GM10266 (cell line): Measurements from ENCODE around the gene IGF1R.

Experiments used
- DNase-seq: peaks from one replicate; pipeline ENCODE4 v3.0.0; 2012; ENCODE audit errors: extremely low spot score
- TF ChIP-seq, protein P1 (sequence below): IDR thresholded peaks from 2 replicates; pipeline ENCODE4 v1.5.1; 2012; ENCODE audit warnings: mild to moderate bottlenecking, low read depth; ENCODE audit not compliant: control insufficient read depth, insufficient read depth; ENCODE audit errors: missing control alignments

IGF1R gene

DNA sequence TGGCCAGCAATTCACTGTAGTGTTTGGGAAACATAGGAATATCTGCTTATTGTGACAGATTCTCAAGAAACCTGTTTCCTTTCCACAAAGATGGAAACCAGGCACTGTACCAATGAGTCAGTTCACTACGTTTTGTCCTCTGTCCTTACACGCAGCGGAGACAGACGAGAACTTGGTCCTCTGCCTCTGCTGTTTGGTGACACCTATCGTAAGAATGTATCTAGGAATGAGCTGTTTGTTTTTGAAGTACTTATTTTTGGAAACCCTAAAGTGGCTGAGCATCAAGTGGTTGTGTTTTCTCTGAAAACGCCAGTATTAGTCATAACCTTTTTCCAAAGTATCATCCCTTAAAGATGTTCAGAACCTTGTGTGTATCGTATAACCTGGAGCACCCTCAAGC, 266.3 kb downstream of the IGF1R start:
- DNase-seq = no peak
- TF ChIP-seq, protein P1, sequence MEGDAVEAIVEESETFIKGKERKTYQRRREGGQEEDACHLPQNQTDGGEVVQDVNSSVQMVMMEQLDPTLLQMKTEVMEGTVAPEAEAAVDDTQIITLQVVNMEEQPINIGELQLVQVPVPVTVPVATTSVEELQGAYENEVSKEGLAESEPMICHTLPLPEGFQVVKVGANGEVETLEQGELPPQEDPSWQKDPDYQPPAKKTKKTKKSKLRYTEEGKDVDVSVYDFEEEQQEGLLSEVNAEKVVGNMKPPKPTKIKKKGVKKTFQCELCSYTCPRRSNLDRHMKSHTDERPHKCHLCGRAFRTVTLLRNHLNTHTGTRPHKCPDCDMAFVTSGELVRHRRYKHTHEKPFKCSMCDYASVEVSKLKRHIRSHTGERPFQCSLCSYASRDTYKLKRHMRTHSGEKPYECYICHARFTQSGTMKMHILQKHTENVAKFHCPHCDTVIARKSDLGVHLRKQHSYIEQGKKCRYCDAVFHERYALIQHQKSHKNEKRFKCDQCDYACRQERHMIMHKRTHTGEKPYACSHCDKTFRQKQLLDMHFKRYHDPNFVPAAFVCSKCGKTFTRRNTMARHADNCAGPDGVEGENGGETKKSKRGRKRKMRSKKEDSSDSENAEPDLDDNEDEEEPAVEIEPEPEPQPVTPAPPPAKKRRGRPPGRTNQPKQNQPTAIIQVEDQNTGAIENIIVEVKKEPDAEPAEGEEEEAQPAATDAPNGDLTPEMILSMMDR = no peak

DNA sequence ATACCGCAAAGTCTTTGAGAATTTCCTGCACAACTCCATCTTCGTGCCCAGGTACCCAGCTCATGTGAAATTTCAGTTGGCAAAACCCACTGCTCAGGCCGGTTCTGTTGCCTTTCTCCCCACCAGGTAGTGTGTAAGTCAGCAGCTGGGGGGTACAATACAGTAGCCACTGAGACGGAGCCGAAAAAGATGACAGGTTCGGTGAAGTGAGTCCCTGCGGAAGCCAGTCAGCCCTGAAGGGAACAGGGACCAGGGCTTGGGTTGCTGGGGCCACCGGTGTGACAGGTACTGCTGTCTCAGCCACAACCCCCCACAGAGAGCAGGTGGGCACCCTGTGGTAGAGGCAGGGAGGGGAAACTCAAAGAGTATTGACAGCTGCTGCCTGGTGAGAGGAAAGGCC, 268.5 kb downstream of the IGF1R start:
- TF ChIP-seq, protein P1 = no peak
- no peak for DNase-seq

DNA sequence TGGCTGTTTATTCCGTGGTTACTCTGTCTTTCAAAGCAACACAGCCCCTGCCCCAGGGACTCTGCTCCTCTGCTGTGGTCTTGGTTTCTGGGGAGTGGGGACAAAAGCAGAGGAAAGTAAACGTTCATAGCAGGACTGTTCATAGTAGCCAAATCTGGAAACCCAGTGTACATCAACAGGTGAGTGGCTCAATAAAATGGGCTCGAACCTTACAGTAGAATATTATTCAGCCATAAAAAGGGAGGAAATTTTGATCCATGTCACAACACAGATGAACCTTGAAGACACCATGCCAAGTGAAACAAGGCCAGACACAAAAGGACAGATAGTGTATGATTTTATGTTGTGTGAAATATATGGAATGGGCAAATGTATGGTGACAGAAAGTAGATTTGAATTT, 269.1 kb downstream of the IGF1R start:
- TF ChIP-seq, protein P1 = no peak
- no peak for DNase-seq

DNA sequence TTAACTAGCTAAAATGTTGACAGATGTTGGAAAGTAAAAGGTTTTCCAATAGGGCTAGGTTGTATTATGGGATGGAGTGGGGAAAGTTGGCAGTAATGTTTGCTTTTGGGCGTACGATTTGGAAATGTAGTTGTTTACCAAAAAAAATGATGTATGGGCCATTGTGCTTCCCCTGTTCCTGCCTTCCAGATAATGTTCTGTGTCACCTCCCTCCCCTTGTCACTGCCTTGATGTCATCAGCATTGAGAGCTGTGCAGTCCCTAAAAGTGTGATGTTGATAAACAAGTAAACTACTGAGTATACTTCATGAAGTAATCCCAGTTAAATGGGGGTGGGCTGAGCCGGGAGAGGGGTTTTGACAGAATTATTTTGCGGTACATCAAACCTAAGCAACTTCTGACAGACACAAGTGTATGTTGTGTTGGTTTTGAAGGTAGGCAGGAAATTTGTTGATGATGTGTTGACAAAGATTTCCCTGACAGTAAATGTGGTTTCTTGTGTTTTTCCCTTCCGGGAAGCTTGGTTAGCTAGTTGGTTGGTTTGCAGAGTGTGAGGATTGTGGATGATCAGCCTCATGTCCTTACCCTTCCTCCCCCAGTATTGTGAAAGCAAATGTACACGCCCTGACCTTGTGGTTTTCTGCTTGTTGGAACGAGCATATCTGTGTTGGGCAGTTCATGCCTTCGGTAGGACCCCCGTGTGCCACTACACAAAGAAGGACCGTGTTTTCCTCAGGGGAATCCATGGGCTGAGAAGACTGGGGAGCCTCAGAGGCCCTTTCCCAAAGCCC, 271.9 kb downstream of the IGF1R start:
- DNase-seq = no peak
- TF ChIP-seq, protein P1 = no peak

DNA sequence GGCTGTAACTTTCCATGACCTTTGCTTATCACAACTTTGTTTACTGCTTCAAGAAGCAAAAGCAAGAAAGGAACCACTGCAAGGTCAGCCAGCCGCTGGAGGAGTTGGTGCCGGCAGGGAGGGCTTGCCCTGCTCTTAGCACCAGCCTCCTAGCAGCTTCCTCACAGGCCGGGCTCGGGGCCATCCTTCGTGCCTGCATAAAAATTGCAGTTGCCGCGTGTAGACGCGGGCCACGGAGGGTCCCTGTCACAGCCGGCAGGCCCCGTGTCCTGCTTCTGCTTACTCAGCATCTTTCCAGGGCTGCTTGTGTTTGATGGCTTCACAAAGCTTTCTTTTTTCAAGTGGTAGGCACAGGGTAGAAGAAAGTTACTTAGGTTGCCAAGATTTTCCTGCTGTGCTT, 274.8 kb downstream of the IGF1R start:
- no peak for DNase-seq
- TF ChIP-seq, protein P1 = no peak

DNA sequence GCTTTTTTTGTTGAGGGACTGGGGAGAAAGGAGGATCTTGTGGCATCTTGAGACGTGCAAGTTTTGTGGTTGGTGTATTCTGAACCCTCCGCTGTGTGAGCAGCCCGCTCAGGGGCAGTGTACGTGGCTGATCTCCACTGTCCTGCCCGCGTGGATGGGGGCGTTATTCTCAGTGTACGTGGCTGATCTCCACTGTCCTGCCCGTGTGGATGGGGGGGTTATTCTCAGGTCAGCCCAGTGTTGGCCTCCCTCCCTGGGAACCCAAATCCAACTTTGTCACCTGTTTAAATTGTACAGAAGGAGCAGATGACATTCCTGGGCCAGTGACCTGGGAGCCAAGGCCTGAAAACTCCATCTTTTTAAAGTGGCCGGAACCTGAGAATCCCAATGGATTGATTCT, 275.2 kb downstream of the IGF1R start:
- no peak for DNase-seq
- TF ChIP-seq, protein P1 = no peak

DNA sequence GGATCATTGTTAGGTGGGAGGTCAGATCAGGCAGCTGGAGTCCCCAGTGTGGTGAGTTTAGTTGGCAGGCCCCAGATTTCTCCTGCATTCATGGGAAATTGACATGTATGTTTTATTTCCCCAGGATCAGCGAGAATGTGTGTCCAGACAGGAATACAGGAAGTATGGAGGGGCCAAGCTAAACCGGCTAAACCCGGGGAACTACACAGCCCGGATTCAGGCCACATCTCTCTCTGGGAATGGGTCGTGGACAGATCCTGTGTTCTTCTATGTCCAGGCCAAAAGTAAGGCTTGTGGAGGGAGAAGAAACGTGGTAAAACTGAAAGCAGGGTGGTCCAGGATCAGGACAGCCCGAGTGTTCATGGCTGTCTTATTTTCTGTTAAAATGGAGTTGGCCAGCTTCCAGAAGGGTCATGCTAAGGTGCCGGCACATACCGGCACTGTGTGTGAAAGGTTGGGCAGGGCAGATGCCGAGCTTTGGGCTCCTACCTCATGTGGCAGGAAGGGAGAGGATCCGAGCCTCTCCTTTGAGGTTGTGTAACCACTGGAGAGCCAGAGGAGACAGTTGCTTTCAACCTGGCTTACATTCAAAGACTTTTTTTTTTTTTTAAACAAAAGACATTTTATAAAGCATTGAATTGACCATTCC, 276.2 kb downstream of the IGF1R start:
- TF ChIP-seq, protein P1 = no peak
- DNase-seq = no peak
